Middle frontal gyrus (tissue), 1 donor: Measurements from ENCODE around the gene STPG4.
"Not testable (repeated sequence)": the region's sequence is repeated elsewhere in the genome, so short reads cannot be mapped to it uniquely, and the experiment has no call there.

Experiments
- DNase-seq: peaks from one replicate; pipeline ENCODE4 v3.0.0-alpha.2; 2015; ENCODE audit warnings: low spot score; ENCODE audit errors: extremely low spot score

The STPG4 gene

GRCh38 chr2:47173986-47174732, 19.1 kb upstream of the STPG4 start:
- no peak for DNase-seq

- DNase-seq, result no peak
These were observed 18.0 kb upstream of the STPG4 start for GRCh38 chr2:47172922-47173695.

GRCh38 chr2:47172156-47172921, 17.2 kb upstream of the STPG4 start:
- no peak for DNase-seq

- DNase-seq, result no peak
These were observed 14.7 kb upstream of the STPG4 start for GRCh38 chr2:47169784-47170183.

- DNase-seq, result not testable (repeated sequence)
These were observed 13.8 kb upstream of the STPG4 start for GRCh38 chr2:47168895-47169294.

GRCh38 chr2:47167149-47167548, 12.0 kb upstream of the STPG4 start:
- DNase-seq, result no peak

GRCh38 chr2:47165001-47165555, 10.0 kb upstream of the STPG4 start:
- DNase-seq, result no peak

- DNase-seq, result no peak
These were observed 7.7 kb upstream of the STPG4 start for GRCh38 chr2:47162780-47163179.

- no peak for DNase-seq
These were observed 6.4 kb upstream of the STPG4 start for GRCh38 chr2:47161475-47161874.

GRCh38 chr2:47160660-47161059, 5.6 kb upstream of the STPG4 start:
- DNase-seq, result no peak

GRCh38 chr2:47160211-47160610, 5.1 kb upstream of the STPG4 start:
- no peak for DNase-seq

GRCh38 chr2:47159627-47160026, 4.5 kb upstream of the STPG4 start:
- no peak for DNase-seq

- DNase-seq, result no peak
These were observed 3.5 kb upstream of the STPG4 start for GRCh38 chr2:47158576-47158975.

GRCh38 chr2:47152803-47153202, 2.3 kb downstream of the STPG4 start:
- DNase-seq, result no peak

GRCh38 chr2:47150175-47150574, 4.9 kb downstream of the STPG4 start:
- DNase-seq, result no peak

GRCh38 chr2:47147021-47147420, 8.1 kb downstream of the STPG4 start:
- DNase-seq, result no peak

GRCh38 chr2:47145466-47145865, 9.6 kb downstream of the STPG4 start:
- DNase-seq, result no peak

GRCh38 chr2:47141520-47141919, 13.6 kb downstream of the STPG4 start:
- no peak for DNase-seq

- DNase-seq, result no peak
These were observed 20.6 kb downstream of the STPG4 start for GRCh38 chr2:47134386-47135090.

GRCh38 chr2:47133046-47133445, 22.1 kb downstream of the STPG4 start:
- no peak for DNase-seq

GRCh38 chr2:47129191-47129706, 25.9 kb downstream of the STPG4 start:
- DNase-seq, result no peak
